ENCODE data around the gene PACS2.

PACS2 gene

GRCh38 chr14:105304565-105304964 lies 10.0 kb upstream of the PACS2 start:
- Histone ChIP-seq H3K36me3 (ENCODE audit: low read depth) (no peaks in the 10 kb centered on the region), H3K9me3 (ENCODE audit: severe bottlenecking) (no peaks in the 10 kb centered on the region), H3K27me3 (ENCODE audit: insufficient read depth, poor library complexity, severe bottlenecking) (no peaks in the 10 kb centered on the region), H3K4me3 (ENCODE audit: severe bottlenecking) (no peak overlapping the region), H3K4me1 (ENCODE audit: insufficient read depth, poor library complexity, severe bottlenecking) (peaks cover under 1% of the 10 kb centered on the region), H3K27ac (ENCODE audit: poor library complexity, severe bottlenecking) (no peak overlapping the region)
- ATAC-seq (ENCODE audit: low read depth): no peak
- TF ChIP-seq, protein P1, sequence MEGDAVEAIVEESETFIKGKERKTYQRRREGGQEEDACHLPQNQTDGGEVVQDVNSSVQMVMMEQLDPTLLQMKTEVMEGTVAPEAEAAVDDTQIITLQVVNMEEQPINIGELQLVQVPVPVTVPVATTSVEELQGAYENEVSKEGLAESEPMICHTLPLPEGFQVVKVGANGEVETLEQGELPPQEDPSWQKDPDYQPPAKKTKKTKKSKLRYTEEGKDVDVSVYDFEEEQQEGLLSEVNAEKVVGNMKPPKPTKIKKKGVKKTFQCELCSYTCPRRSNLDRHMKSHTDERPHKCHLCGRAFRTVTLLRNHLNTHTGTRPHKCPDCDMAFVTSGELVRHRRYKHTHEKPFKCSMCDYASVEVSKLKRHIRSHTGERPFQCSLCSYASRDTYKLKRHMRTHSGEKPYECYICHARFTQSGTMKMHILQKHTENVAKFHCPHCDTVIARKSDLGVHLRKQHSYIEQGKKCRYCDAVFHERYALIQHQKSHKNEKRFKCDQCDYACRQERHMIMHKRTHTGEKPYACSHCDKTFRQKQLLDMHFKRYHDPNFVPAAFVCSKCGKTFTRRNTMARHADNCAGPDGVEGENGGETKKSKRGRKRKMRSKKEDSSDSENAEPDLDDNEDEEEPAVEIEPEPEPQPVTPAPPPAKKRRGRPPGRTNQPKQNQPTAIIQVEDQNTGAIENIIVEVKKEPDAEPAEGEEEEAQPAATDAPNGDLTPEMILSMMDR (IDR thresholded peaks at IDR 0.05; ENCODE audit: poor library complexity, severe bottlenecking): no peak
- no peak for DNase-seq (ENCODE audit: low spot score)

DNA sequence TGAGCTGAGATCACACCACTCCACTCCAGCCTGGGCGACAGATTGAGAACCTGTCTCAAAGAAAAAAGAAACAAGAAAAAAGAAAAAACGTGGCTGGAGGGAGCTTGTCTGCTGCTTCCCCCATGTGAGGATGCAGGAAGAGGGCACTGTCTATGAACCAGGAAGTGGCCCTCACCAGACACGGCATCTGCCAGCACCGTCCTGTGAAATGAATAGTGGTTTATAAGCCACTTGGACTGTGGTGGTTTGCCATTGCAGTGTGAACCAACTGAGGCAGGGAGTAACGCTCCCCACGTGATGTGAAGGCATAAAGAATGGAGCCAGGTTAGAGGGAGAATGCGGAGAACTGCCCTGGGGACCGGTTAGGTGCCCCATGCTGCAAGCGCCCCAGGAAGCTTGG lies 9.2 kb upstream of the PACS2 start:
- H3K36me3 ChIP-seq (ENCODE audit: low read depth): no peaks in the 10 kb centered on the region
- no peak for DNase-seq (ENCODE audit: low spot score)
- no peaks in the 10 kb centered on the region for H3K9me3 ChIP-seq (ENCODE audit: severe bottlenecking)
- TF ChIP-seq, protein P1 (IDR thresholded peaks at IDR 0.05; ENCODE audit: poor library complexity, severe bottlenecking): no peak
- H3K27me3 ChIP-seq (ENCODE audit: insufficient read depth, poor library complexity, severe bottlenecking): no peaks in the 10 kb centered on the region
- no peaks in the 10 kb centered on the region for H3K4me1 ChIP-seq (ENCODE audit: insufficient read depth, poor library complexity, severe bottlenecking)
- H3K4me3 ChIP-seq (ENCODE audit: severe bottlenecking): no peak overlapping the region
- ATAC-seq (ENCODE audit: low read depth): no peak
- H3K27ac ChIP-seq (ENCODE audit: poor library complexity, severe bottlenecking): no peak overlapping the region

DNA sequence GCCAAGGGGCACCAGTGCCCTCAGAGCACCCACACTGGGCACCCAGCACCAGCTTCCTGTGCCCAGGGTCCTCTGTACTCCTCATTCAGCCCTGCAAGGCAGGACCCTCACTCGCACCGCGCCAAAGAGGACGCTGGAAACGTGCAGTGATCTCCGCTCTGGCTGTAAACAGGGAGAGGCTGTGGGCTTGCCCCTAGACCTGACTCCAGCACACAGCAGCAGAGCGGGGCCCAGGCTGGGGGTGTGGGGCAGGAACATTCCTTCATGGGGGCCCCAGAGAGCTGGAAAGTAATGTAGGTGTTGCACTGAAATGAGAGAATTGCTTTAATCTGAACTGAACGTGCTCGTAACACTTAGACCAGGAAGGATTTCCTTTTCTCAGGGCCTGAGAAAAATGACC lies 8.8 kb upstream of the PACS2 start:
- TF ChIP-seq, protein P1 (IDR thresholded peaks at IDR 0.05; ENCODE audit: poor library complexity, severe bottlenecking): no peak
- ATAC-seq (ENCODE audit: low read depth): no peak

DNA sequence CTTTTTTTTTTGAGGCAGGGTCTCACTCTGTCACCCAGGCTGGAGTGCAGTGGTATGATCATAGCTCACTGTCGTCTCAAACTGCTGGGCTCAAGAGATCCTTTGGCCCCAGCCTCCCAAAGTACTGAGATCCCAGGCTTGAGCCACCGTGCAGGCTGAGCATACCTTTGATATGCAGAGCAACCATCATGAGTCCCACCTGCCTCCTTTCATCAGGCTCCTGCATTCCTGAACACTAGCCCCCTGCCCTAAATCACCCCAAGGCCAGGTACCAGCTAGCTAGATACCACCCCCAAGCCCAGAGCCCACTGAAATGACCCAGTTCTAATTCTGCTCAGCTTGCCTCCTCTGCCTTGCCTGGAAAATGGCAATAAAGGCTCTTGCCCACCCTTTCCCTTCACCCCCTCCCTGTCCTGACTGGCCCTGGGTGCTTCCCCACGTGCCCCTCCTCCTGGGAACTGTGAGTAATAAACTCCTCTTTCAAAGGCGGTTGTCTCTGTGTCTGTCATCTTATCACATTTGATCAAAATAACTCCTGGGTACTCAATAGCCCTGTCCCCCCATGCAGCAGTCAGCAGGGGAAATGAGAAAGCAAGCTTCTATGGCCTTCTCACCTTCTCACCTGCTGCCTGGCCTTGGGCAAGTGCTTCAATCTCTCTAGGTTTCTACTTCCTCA lies 7.4 kb upstream of the PACS2 start:
- no peaks in the 10 kb centered on the region for H3K36me3 ChIP-seq (ENCODE audit: low read depth)
- H3K27me3 ChIP-seq (ENCODE audit: insufficient read depth, poor library complexity, severe bottlenecking): no peaks in the 10 kb centered on the region
- H3K4me1 ChIP-seq (ENCODE audit: insufficient read depth, poor library complexity, severe bottlenecking): no peaks in the 10 kb centered on the region
- ATAC-seq (ENCODE audit: low read depth) (no peak), DNase-seq (ENCODE audit: low spot score) (no peak)
- no peak overlapping the region for H3K27ac ChIP-seq (ENCODE audit: poor library complexity, severe bottlenecking)
- TF ChIP-seq, protein P1 (IDR thresholded peaks at IDR 0.05; ENCODE audit: poor library complexity, severe bottlenecking): no peak
- H3K4me3 ChIP-seq (ENCODE audit: severe bottlenecking): no peak overlapping the region
- H3K9me3 ChIP-seq (ENCODE audit: severe bottlenecking): no peaks in the 10 kb centered on the region

More for the DNA sequence above, 8.8 kb upstream of the PACS2 start:
- no peaks in the 10 kb centered on the region for H3K9me3 ChIP-seq (ENCODE audit: severe bottlenecking)
- no peaks in the 10 kb centered on the region for H3K36me3 ChIP-seq (ENCODE audit: low read depth)
- H3K27ac ChIP-seq (ENCODE audit: poor library complexity, severe bottlenecking): no peak overlapping the region
- H3K4me1 ChIP-seq (ENCODE audit: insufficient read depth, poor library complexity, severe bottlenecking): no peaks in the 10 kb centered on the region
- H3K27me3 ChIP-seq (ENCODE audit: insufficient read depth, poor library complexity, severe bottlenecking): no peaks in the 10 kb centered on the region
- DNase-seq (ENCODE audit: low spot score): no peak
- no peak overlapping the region for H3K4me3 ChIP-seq (ENCODE audit: severe bottlenecking)

GRCh38 chr14:105309371-105309770 lies 5.2 kb upstream of the PACS2 start:
- TF ChIP-seq, protein P1 (IDR thresholded peaks at IDR 0.05; ENCODE audit: poor library complexity, severe bottlenecking): no peak
- H3K27ac ChIP-seq (ENCODE audit: poor library complexity, severe bottlenecking): no peak overlapping the region
- no peaks in the 10 kb centered on the region for H3K9me3 ChIP-seq (ENCODE audit: severe bottlenecking)
- no peaks in the 10 kb centered on the region for H3K36me3 ChIP-seq (ENCODE audit: low read depth)
- DNase-seq (ENCODE audit: low spot score) (no peak), ATAC-seq (ENCODE audit: low read depth) (no peak)
- no peaks in the 10 kb centered on the region for H3K27me3 ChIP-seq (ENCODE audit: insufficient read depth, poor library complexity, severe bottlenecking)
- H3K4me1 ChIP-seq (ENCODE audit: insufficient read depth, poor library complexity, severe bottlenecking): no peaks in the 10 kb centered on the region
- no peak overlapping the region for H3K4me3 ChIP-seq (ENCODE audit: severe bottlenecking)

Measured in RWPE2 (cell line).